H1 (cell line): Measurements from ENCODE around the gene ADGRL3. TPM values are rescaled to one million over a fixed set of nuclear protein-coding genes. Genes with fewer than 3 reads are reported as not detected.

Experiments used
- BCL11A ChIP-seq, 2 experiments: IDR thresholded peaks; one replicate each; pipeline ENCODE4 v1.6.1; 2011; ENCODE audit warnings: low read depth in 2 of 2, low read length in 2 of 2, mild to moderate bottlenecking in 2 of 2
- polyA plus RNA-seq, 7 experiments: library from polyadenylated mRNA; depleted of rRNA in 3 of 7; stranded (reverse) in 5 of 7; unstranded in 2 of 7; fragments of >200 nt in 5 of 7; fragments of 200-250 nt in 2 of 7; gene quantifications; 1 replicate in 5 of 7; 2 replicates in 1 of 7; 4 replicates in 1 of 7; pipeline versions ENCODE4 v1.2.1 to v1.2.3, GENCODE V29; 2011 to 2013; ENCODE audit warnings: missing spikeins in 2 of 7, mixed read lengths in 2 of 7
- total RNA-seq: library from RNA; stranded (reverse); fragmentation: NEBNext Ultra II Directional; extraction: Animal tissue kit (Norgen Biotek cat#: 25700); gene quantifications from 2 replicates; pipeline ENCODE4 v1.2.1, GENCODE V29; 2021

ADGRL3 gene
- total and polyA plus RNA-seq, 2 of the 8 experiments (the other 6 are each of a cell fraction or from before 2014, with no cell fraction given) = 6.6 to 13.0 TPM

DNA sequence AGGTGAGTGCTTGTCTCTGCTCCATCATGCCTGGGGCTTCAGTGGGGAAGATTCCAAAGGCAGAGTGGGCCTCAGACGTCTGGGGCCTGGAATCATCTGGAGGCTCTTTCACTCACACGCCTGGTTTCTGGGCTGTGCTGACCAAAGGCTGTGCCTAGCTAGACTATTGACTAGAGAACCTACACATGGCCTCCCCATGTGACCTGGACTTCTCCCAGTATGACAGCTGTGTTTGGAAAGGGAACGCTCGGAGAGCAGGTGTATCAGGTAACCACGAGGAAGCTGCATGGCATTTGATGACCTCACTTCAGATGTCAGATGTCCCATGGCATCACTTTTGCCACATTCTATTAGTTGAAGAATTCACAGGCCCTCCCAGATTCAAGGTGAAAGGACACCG lies 51.0 kb downstream of the ADGRL3 start (continued):
- TF ChIP-seq BCL11A (IDR thresholded peaks at IDR 0.05; ENCODE audit: low read depth in 2 of 2, low read length in 2 of 2) = no peak
